ENCODE results near the gene ELF1. TPM values are rescaled to one million over a fixed set of nuclear protein-coding genes. Genes with fewer than 3 reads are reported as not detected.

Gene ELF1
- total and polyA plus RNA-seq, 2 of the 8 experiments (the other 6 are each of a cell fraction or from before 2014, with no cell fraction given) = 5.6 to 18.2 TPM

DNA sequence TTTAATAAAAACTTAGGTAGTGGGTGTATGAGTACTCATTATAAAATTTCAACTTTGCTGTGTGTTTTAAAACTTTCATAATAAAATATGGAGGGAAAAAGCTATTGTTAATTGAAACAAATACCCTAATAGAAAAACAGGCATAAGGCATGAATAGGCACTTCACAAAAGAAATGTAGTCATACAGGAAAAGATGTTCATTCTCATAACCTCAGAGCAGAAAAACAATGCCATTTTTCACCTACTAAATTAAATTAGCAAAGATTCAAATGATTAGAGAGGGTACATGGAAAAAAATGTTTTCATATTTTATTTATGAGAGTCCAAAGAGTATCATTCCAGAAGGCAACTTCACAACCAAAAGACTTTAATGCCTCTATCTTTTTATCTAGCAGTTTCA is 20.6 kb upstream of the ELF1 start:
- Histone ChIP-seq H3K4me2 (ENCODE audit: insufficient read depth in 1 of 2, low read depth in 2 of 2, low read length in 2 of 2) (no peak overlapping the region), H3K23me2 (ENCODE audit: low read depth, low read length) (no peaks in the 10 kb centered on the region), H2BK5ac (ENCODE audit: low read depth, low read length) (no peak overlapping the region), H3K4ac (replicated peaks; ENCODE audit: insufficient read length, low read depth, low read length) (no peak overlapping the region), H2BK20ac (ENCODE audit: low read length) (no peak overlapping the region), H2AK5ac (ENCODE audit: low read depth, low read length) (no peak overlapping the region), H3K36me3 (ENCODE audit: control insufficient read depth in 2 of 4, insufficient read depth in 4 of 4, low read length in 3 of 4) (no peaks in the 10 kb centered on the region; a peak in 1 of 8 replicates), H3K23ac (ENCODE audit: insufficient read length) (no peak overlapping the region), H2BK120ac (replicated peaks; ENCODE audit: low read depth, low read length) (no peak overlapping the region), H2BK15ac (ENCODE audit: low read length) (no peak overlapping the region), H3K27me3 (replicated peaks in 1 of 4; ENCODE audit: control insufficient read depth in 3 of 4, extremely low read depth in 1 of 4, insufficient read depth in 3 of 4, low read length in 3 of 4) (no peaks in the 10 kb centered on the region), H4K8ac (ENCODE audit: extremely low read depth, insufficient read depth, low read length) (no peak overlapping the region), H2BK12ac (ENCODE audit: low read depth, low read length) (no peak overlapping the region), H3K9ac (replicated peaks in 1 of 4; ENCODE audit: extremely low read depth in 1 of 4, low read depth in 3 of 4, low read length in 3 of 4) (no peak overlapping the region), H3K18ac (ENCODE audit: extremely low read depth, low read length) (no peak overlapping the region), H3K9me3 (ENCODE audit: insufficient read depth in 2 of 2, low read depth in 1 of 2, low read length in 1 of 2) (peaks cover 5 to 6% of the 10 kb centered on the region in 2 experiments; a peak in 3 of 4 replicates), H2AFZ (ENCODE audit: low read length) (no peak overlapping the region), H3K4me1 (replicated peaks in 1 of 4; ENCODE audit: control insufficient read depth in 3 of 4, insufficient read depth in 4 of 4, low read length in 3 of 4) (peaks cover 0 to 5% (median 0%) of the 10 kb centered on the region in 4 experiments; a peak in 1 of 7 replicates), H4K20me1 (replicated peaks in 1 of 2; ENCODE audit: control insufficient read depth in 1 of 2, insufficient read depth in 2 of 2, low read length in 2 of 2) (no peaks in the 10 kb centered on the region), H3K79me2 (ENCODE audit: control insufficient read depth in 1 of 2, insufficient read depth in 2 of 2, low read length in 2 of 2) (peaks cover 0 to 3% of the 10 kb centered on the region in 2 experiments; a peak in 1 of 4 replicates), H3K14ac (ENCODE audit: insufficient read length) (no peak overlapping the region), H3K4me3 (ENCODE audit: extremely low read depth in 1 of 4, insufficient read depth in 2 of 4, low read depth in 3 of 4, low read length in 4 of 4) (no peak overlapping the region), H3K27ac (ENCODE audit: low read depth, low read length) (no peak overlapping the region), H4K91ac (replicated peaks; ENCODE audit: insufficient read length, low read length) (no peak overlapping the region), H3K56ac (replicated peaks; ENCODE audit: insufficient read length, low read depth, low read length) (no peak overlapping the region), H3K79me1 (ENCODE audit: low read depth, low read length) (peaks cover 2% of the 10 kb centered on the region; the same call in 1 of the 2 replicates), H4K5ac (ENCODE audit: insufficient read length, low read depth, low read length) (no peak overlapping the region)
- DNase-seq (ENCODE audit: low read depth in 1 of 2, low spot score in 2 of 2) = no peak
- POLR2A ChIA-PET (ENCODE audit: partially characterized antibody) = no interaction called here
- FAIRE-seq = no peak
- CTCF ChIA-PET (ENCODE audit: partially characterized antibody) = no interaction called here
- TF ChIP-seq, protein P1, sequence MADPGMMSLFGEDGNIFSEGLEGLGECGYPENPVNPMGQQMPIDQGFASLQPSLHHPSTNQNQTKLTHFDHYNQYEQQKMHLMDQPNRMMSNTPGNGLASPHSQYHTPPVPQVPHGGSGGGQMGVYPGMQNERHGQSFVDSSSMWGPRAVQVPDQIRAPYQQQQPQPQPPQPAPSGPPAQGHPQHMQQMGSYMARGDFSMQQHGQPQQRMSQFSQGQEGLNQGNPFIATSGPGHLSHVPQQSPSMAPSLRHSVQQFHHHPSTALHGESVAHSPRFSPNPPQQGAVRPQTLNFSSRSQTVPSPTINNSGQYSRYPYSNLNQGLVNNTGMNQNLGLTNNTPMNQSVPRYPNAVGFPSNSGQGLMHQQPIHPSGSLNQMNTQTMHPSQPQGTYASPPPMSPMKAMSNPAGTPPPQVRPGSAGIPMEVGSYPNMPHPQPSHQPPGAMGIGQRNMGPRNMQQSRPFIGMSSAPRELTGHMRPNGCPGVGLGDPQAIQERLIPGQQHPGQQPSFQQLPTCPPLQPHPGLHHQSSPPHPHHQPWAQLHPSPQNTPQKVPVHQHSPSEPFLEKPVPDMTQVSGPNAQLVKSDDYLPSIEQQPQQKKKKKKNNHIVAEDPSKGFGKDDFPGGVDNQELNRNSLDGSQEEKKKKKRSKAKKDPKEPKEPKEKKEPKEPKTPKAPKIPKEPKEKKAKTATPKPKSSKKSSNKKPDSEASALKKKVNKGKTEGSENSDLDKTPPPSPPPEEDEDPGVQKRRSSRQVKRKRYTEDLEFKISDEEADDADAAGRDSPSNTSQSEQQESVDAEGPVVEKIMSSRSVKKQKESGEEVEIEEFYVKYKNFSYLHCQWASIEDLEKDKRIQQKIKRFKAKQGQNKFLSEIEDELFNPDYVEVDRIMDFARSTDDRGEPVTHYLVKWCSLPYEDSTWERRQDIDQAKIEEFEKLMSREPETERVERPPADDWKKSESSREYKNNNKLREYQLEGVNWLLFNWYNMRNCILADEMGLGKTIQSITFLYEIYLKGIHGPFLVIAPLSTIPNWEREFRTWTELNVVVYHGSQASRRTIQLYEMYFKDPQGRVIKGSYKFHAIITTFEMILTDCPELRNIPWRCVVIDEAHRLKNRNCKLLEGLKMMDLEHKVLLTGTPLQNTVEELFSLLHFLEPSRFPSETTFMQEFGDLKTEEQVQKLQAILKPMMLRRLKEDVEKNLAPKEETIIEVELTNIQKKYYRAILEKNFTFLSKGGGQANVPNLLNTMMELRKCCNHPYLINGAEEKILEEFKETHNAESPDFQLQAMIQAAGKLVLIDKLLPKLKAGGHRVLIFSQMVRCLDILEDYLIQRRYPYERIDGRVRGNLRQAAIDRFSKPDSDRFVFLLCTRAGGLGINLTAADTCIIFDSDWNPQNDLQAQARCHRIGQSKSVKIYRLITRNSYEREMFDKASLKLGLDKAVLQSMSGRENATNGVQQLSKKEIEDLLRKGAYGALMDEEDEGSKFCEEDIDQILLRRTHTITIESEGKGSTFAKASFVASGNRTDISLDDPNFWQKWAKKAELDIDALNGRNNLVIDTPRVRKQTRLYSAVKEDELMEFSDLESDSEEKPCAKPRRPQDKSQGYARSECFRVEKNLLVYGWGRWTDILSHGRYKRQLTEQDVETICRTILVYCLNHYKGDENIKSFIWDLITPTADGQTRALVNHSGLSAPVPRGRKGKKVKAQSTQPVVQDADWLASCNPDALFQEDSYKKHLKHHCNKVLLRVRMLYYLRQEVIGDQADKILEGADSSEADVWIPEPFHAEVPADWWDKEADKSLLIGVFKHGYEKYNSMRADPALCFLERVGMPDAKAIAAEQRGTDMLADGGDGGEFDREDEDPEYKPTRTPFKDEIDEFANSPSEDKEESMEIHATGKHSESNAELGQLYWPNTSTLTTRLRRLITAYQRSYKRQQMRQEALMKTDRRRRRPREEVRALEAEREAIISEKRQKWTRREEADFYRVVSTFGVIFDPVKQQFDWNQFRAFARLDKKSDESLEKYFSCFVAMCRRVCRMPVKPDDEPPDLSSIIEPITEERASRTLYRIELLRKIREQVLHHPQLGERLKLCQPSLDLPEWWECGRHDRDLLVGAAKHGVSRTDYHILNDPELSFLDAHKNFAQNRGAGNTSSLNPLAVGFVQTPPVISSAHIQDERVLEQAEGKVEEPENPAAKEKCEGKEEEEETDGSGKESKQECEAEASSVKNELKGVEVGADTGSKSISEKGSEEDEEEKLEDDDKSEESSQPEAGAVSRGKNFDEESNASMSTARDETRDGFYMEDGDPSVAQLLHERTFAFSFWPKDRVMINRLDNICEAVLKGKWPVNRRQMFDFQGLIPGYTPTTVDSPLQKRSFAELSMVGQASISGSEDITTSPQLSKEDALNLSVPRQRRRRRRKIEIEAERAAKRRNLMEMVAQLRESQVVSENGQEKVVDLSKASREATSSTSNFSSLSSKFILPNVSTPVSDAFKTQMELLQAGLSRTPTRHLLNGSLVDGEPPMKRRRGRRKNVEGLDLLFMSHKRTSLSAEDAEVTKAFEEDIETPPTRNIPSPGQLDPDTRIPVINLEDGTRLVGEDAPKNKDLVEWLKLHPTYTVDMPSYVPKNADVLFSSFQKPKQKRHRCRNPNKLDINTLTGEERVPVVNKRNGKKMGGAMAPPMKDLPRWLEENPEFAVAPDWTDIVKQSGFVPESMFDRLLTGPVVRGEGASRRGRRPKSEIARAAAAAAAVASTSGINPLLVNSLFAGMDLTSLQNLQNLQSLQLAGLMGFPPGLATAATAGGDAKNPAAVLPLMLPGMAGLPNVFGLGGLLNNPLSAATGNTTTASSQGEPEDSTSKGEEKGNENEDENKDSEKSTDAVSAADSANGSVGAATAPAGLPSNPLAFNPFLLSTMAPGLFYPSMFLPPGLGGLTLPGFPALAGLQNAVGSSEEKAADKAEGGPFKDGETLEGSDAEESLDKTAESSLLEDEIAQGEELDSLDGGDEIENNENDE (IDR thresholded peaks at IDR 0.05; ENCODE audit: insufficient replicate concordance, low read length) = no peak
